ENCODE measurements around the gene MRM1.
"Not testable (repeated sequence)": the region's sequence is repeated elsewhere in the genome, so short reads cannot be mapped to it uniquely, and the experiment has no call there.

Gene MRM1

DNA sequence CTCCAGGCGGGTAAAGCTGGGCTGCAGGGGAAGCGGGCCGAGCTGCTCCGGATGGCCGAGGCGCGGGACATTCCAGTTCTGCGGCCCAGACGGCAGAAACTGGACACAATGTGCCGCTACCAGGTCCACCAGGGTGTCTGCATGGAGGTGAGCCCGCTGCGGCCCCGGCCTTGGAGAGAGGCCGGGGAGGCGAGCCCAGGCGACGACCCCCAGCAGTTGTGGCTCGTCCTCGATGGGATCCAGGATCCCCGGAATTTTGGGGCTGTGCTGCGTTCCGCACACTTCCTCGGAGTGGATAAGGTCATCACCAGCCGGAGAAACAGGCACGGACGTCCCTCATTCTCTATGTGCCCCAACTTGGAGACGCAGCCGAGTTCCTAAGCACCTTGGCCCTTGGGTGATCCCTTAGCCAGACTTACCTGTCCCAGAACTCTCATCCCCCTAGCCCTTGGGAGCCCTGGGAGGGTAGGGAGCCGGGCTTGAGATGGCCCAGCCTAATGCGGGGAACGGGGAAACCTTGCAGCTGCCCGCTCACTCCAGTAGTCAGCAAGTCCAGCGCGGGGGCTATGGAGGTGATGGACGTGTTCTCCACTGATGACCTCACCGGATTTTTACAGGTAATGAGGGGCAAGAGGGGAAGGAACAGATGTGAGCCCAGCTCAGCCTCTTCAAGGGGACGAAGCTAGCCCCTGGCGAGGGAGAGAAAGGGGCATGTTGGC is 806 bp downstream of the MRM1 start:
- no peak for FAIRE-seq

DNA sequence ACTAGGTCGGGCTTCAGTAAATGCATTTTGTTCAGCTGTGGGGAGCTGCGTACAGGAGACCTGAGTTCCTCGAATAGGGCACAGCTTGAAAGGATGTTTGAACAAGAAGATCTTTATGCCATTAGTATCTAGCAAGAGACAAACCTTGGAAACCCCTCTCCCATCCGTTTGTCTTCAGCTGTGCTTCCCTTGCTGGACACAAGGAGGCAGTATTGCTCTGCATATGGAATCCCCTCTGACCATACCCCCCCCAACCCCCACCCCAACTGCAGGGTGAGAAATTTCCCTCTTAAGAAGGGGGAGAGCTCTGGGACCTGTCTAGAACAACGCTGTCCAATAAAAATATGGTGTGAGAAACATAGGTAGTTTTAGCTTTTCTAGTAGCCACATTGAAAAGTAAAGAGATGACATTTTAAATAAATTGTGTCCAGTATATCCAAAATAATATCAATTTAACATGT is 1.6 kb downstream of the MRM1 start:
- FAIRE-seq, result no peak

DNA sequence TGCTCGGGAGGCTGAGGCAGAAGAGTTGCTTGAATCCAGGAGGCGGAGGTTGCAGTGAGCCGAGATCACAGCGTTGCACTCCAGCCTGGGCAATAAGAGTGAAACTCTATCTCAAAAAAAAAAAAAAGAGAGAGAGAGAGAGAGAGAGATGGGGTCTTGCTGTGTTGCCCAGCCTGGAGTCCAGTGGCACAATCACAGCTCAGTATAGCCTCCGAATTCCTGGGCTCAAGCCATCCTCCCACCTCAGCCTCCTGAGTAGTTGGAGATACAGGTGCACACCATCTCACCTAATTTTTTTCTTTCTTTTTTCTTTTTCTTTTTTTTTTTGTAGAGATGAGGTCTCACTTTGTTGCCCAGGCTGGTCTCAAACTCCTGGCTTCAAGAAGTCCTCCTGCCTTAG is 3.6 kb downstream of the MRM1 start:
- FAIRE-seq, result not testable (repeated sequence)

DNA sequence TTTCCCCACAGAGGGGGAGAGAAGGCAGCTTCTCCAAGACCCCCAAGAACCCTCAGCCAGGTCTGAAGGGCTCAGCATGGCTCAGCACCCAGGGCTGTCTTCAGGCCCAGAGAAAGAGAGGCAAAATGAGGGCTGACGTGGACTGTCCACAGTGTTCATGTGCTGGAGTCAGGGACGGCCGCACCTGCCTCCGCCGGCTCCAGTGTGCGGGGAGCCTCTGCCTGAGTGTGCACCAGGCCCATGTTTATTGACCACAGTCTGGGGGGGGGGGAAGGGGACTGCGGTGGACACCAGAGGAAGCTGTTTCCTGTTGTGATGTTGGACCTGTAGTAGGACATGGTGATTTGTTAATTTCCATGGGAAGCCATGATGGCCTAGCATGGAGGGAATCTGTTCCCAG is 6.9 kb downstream of the MRM1 start:
- no peak for FAIRE-seq

DNA sequence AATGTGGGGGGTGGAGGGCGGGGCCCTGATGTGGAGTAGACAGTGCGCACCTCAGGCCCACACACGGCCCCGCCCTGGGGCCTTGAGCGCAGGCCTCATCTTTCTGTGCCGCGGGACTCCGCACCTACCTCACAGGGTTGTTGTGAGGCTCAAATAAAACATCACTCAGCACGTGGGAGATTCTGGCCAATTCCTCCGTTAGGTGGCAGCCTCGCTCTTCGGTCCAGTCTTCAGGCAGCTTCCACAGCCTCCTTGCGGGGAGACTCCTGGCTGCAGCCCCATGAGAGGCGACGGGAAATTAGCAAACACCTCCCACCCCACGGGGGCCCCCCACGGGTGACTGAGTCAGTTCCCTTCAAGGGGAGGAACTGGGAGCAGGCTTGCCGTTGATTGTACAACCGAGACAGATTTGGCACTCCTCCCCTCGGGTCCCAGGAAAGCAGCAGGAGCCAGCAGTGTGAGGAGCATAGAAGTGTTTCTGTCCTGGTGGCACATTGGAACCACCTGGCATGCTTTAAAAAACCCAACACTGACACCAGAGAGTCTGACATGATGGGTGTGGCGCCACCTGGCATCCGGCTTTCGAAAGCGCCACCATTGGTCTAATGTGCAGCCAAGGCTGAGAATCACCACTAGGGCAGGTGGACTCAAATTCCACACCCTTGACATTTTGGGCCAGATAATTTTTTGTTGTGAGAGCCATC is 7.6 kb downstream of the MRM1 start:
- no peak for FAIRE-seq

DNA sequence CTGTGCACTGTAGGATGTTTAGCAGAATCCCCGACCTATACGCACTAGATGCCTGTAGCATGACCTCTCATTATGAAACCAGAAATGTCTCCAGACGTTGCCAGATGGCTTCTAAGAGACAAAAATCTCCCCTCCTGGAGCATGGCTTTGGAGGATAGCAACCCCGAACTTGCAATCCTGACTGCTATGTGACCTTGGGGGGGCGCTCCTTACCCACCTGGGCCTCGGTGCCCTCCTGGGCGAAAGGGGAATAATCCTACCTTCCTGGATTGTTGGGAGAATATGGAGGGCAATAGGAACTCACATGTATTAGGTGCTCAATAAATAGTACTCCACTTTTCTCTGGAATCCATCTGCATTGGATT is 8.1 kb downstream of the MRM1 start:
- FAIRE-seq, result no peak

DNA sequence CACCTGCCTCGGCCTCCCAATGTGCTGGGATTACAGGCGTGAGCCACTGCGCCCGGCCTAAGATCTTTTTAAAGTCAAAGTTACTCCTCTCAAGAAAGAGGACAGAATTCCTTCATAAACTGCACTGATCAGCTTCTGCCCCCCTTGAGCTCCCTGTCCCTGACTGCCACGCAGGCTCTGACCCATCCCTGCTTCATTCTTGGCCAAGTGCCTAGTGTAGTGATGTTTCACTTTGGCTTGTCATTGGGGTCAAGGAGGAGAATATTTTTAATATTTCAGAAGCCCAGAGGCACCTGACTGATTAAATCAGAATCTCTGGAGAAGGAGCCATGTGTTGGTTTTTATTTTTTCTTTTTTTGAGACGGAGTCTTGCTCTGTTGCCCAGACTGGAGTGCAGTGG is 9.1 kb downstream of the MRM1 start:
- FAIRE-seq, result no peak

DNA sequence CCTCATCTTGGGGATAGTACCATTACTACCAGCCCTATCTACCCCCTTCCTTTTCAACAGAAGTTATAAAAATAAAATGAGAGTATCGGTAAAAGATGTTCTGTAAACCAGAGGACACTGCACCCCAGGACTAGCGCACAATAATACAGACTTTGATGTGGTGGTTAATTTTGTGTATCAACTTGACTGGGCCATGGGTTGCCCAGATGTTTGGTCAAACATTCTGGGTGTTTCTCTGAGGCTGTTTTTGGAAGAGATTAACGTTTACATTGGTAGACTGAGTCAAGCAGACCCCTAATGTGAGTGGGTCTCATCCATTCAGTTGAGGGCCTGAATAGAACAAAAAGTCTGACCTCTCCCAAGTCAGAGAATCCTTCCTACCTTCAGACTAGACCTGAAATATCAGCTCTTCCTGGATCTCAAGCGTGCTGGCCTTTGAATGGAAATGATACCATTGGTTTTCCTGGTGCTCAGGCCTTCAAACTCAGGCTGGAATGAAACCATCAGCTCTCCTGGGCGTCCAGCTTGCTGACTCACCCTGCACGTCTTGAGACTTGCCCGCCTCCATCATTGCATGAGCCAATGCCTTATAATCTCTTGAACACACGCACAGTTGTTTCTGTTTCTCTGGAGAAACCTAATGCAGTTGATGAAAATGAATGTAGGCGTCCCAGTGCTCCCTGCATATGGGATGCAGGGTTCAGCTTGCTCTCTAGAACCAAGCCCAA is 10.1 kb downstream of the MRM1 start:
- FAIRE-seq, result no peak

DNA sequence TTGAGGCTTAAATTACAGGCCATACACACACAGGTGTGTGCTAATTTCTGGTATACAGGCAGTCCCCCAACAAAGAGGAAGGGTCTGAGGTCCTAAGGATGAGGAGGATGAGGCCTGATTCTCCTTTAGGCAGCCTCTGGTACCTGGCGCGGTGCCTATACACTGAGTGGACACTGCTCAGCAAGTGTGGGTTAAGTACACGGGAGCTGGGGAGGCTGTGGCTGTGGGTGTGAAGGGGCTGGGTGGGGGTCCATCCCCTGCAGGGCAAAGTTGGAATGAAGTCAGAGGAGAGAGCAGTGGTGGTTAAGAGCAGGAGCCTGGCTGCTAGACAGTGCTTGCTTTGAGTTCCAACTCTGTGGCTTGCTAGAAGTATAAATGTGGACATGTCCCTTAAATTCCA is 10.9 kb downstream of the MRM1 start:
- no peak for FAIRE-seq

DNA sequence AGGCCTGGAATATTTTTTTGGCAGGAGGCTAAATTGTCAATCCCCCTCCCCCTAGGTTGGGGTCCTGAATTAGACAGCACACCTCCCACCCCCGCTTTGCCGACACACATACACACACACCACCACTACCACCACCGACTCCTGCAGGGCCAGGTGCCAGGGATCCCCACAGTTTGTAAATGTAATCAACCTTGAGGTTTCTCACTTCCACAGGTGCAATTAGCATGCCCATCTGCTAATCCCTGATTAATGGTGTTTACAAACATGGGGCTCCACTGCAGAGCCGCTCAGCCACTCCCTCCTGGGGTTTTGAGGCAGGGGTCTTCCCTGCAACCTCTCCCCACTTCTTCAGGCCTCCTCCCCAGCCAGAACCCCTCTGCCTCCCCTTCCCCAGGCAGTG is 11.8 kb downstream of the MRM1 start:
- no peak for FAIRE-seq

DNA sequence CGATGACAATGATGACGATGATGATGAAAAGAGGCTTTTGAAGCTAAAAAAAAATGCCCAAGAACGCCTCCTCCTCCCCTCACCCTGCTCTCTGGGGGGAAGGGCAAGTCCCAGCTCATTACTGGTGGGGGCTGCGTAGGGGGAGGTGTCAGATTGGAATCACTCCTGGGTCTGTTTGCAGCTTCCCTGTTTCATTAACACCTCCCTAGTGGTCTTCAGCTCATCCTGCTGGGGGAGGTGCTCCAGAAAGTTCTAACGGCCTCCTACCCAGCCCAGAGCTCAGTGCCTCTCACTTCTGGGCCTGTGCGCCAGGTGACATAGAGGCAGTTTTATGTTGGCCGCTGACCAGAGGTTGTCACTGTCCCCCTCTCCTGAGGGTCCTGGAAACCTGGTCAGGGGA is 12.7 kb downstream of the MRM1 start:
- FAIRE-seq, result no peak

DNA sequence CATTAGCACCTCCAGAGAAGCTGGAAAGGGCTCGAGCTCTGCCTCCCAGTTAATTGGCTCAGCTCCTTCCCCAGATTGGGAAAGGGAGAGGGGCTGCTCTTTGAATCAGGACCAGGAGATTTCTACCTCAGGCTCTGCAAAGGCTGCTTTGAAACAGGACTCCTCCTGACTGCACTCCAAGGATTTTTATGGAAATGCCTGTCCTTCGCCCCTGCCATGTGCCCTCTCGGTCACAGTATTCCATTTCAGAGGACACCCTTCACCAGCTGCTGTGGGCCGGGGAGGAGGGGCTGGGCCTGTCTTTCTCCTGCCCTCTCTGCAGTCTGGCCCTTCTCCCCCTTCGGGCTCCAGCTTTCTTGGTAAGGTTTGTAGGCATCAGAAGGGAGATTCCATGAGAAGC is 13.6 kb downstream of the MRM1 start:
- no peak for FAIRE-seq

DNA sequence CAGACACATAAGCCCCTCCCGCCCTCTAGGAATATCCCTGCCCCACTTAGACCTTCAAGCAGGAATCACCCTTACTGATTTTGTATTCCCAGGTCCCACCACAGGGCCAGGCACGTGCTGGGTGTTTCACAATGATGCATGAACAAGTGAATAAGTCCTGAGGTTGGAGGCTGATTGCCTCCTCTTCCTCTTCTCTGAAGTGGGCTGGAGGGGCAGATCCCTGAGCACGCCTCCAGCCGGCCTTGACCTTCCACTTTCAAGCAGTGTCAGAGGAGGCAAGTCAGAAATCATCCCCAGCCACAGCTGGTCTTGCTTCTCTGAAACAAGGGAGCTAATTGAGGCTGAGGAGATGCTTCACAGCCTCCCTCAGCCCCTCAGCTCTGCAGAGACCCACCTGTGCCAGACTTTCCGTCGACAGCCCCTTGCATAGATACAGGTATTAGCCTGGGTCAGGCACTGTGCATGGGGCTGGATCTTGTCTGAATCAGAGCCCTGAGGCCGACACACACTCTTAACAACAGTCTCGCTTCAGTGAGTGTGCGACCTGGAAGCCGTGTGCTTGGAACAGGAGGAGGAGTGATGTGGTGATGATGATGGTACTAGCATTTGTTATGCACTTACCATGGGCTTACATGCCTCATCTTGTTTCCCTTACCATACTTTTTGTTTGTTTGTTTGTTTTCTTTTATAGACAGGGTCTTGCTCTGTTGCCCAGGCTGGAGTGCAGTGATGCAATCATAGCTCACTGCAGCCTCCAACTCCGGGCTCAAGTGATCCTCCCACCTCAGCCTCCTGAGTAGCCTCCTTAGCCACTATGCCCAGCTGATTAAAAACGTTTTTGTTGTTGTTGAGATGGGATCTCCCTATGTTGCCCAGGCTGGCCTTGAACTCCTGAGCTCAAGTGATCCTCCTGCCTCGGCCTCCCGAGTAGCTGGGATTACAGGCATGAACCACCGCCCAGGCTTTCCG is 15.0 kb downstream of the MRM1 start:
- FAIRE-seq, result no peak

DNA sequence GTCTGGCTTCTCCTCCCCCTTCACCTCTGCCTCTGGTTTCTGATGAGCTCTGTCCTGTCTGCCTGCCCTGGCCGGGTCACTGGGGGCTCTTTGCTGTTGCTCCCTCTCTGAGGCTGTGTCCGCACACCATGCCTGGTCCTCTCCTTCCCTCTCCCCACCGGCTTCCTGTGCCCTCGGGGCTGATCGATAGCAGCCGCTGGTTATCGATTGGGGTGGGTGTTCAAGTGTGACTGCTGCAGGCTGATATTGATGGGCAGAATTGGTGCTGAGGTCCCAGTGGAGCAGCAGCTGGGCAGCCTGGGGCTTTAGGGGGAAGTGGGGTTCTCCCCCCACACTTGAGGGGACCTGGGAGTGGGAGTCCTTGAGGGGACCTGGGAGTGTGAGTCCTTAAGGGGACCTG is 16.4 kb downstream of the MRM1 start:
- no peak for FAIRE-seq

DNA sequence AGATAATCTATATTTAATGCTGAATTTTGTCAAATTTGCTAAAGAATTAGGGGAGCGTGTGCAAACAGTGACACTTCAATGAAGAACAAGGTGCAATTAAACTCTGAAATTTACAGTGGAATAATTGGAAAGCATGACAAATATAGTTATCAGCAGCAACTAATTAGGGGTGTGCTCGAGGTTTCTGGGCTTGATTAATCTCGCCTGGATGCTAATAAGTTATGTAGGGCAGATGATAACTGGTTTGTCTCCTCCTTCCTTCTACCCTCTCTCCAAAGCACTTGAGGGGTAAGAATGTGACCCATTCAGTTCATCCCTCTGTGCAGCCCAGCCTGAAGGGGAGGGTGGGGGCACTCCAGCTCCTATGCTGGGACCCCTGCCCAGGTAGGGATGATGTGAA is 21.9 kb downstream of the MRM1 start:
- no peak for FAIRE-seq

DNA sequence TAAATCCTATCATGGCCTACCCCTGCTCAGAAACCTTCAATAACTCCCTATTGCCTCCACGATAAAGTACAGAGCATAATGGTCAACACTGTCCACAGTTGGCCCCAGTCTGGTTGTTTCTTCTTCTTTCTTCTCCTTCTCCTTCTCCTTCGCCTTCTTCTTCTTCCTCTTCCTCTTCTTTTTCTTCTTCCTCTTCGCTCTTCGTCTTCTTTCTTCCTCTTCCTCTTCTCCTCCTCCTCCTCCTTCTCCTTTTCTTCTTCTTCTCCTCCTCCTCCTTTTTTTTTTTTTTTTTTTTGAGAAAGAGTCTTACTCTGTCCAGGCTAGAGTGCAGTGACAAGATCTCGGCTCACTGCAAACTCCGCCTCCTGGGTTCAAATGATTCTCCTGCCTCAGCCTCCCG is 23.8 kb downstream of the MRM1 start:
- FAIRE-seq, result no peak

DNA sequence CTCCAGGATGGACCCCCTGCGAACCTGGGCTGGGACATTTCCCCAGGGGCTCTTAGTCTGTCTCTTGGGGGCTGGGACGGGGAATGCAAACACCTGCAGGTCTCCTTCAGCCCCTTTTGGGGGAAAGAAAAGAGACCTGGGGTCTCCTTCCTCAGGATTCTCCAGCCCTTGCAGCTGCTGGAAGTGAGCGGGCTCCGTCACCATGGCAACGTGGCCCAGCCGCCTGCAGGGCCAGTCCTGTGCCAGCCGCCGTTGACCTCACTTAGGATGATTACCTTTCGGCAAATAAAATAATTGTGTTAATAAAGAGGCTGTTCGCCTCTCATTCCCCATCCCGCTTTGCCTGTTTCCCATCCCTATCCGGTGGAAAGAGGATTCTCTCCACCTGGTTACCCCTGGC is 25.7 kb downstream of the MRM1 start:
- FAIRE-seq, result no peak

DNA sequence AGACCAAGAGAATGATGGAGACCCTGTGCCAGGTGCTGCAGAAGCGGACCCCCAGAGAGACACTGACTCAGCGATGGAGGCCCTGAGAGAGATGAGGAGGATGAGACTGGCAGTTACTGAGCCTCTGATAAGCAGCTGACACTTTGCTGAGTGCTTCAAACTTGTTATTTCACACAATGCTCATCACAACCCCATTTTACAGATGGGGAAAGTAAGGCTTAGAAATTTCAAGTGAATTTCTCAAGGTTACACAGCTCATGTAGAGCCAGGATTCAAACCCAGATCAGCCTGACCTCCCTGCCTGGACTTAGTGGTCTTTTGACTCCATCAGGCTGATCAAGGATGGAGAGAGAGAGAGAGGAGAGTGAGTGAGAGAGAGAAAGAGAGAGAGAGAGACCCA is 27.2 kb downstream of the MRM1 start:
- FAIRE-seq, result no peak

DNA sequence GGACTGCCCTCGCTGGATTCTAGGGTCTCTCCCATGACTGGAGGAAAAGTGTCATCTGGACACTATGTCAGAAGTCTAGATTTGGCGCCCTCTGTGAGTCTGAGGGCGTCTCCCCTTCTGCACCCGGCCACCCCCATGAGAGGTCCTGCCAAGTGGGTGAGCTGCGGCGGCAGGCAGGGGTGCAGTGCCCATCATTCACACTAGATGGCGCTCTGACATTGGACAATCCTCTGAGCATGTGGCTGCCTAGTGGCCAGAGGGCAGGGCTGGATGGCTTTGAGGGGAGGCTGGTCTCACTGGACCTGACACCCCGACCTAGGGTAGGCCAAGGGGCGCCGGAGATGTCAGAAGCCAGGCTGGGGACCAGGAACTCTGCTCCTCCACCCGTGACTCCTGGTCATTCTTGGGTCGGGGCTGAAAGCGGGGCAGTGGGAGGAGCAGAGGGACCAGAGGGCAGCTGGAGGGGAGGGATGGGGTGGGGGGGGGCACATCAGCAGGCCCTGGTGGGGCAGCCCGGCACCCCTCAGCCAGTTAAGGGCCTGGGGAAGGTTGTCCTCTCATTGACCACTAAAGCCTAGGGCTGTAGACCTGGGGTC is 28.0 kb downstream of the MRM1 start:
- FAIRE-seq, result no peak

DNA sequence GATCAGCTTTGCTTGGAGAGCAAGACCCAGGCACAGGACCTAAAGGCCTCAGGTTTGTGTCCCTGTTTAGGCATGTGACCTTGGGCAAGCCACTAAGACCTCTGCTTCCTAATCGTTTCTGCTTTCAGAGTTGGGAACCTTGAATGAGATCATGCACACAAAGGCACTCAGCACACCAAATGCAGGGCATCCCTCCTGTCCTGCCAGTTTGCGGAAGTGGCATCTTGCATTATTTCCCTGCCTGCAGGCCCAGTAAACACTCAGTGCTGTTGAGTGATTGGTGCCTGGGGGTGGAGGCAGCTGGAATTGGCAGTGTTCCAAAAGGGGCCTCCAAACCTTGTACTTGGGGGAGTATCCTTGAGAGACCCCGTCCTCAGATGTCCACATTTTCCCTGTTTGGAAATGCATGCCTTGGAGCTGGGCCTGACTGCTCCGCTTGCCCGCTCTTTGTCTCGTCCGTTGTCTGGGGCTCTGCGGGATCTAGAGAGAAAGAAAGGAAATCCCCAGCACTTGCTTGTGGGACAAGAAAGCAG is 28.7 kb downstream of the MRM1 start:
- no peak for FAIRE-seq

DNA sequence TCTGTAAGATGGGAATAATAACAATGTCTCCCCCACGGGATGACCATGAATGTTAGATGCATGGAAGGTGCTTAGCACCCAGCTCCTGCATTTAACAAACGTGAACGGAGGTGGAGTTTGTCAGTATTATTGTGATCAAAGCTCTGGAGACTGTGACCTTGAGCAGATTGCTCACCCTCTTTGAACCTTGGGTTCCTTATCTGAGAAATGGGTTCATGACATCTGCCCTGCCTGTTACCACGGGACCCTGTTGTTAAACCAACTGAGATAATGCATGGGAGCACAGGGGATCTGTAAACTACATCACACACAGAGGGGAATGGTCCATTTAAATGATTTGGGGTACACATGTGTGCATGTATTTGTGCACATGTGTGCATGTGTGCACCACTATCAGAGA is 29.6 kb downstream of the MRM1 start:
- FAIRE-seq, result no peak
